Measurements from ENCODE around the gene HTD2. TPM values are rescaled to one million over a fixed set of nuclear protein-coding genes. Genes with fewer than 3 reads are reported as not detected.
"Not testable (repeated sequence)": the region's sequence is repeated elsewhere in the genome, so short reads cannot be mapped to it uniquely, and the experiment has no call there.

HTD2 gene
- total and polyA plus RNA-seq, 2 experiments from 2014 or later = 5.4 to 17.0 TPM

GRCh38 chr3:58261954-58262666, 44.2 kb upstream of the HTD2 start:
- no peaks in the 10 kb centered on the region for H4K20me1 ChIP-seq (ENCODE audit: insufficient read depth)
- peaks cover 11% of the 10 kb centered on the region for H3K4me1 ChIP-seq (ENCODE audit: insufficient read depth)
- no peaks in the 10 kb centered on the region for H3K9me3 ChIP-seq (ENCODE audit: low read depth)
- H3K36me3 ChIP-seq (ENCODE audit: low read depth) = no peaks in the 10 kb centered on the region
- H3K9me2 ChIP-seq (ENCODE audit: insufficient read depth) = no peaks in the 10 kb centered on the region
- no peak overlapping the region for H3K9ac ChIP-seq
- in situ Hi-C loops (cut with MboI) = no loop called here
- TF ChIP-seq EZH2 (IDR thresholded peaks at IDR 0.05; ENCODE audit: insufficient read depth, poor library complexity, severe bottlenecking) (no peak), EZH2phosphoT487 (IDR thresholded peaks at IDR 0.05; ENCODE audit: insufficient read depth, low read depth) (no peak)
- H2AFZ ChIP-seq = no peak overlapping the region
- H3F3A ChIP-seq (ENCODE audit: insufficient read depth) = peaks cover 20% of the 10 kb centered on the region
- H3K27ac ChIP-seq = no peak overlapping the region
- H3K27me3 ChIP-seq (replicated peaks; ENCODE audit: insufficient read depth) = no peaks in the 10 kb centered on the region
- H3K4me3 ChIP-seq = no peak overlapping the region
- WGBS, 2 experiments (ENCODE audit: low coverage in 1 of 2, low lambda C conversion rate in 2 of 2, missing lambda C conversion rate in 2 of 2) = 97 to 98% methylated on average over 3 of the region's 3 CpGs
- no peaks in the 10 kb centered on the region for H3K79me2 ChIP-seq (ENCODE audit: insufficient read depth)
- no peak for DNase-seq
- no peak overlapping the region for H3K4me2 ChIP-seq (ENCODE audit: unreplicated experiment)

- DNase-seq = no peak
- Histone ChIP-seq H3K27me3 (replicated peaks; ENCODE audit: insufficient read depth) (no peaks in the 10 kb centered on the region), H3K4me1 (ENCODE audit: insufficient read depth) (no peaks in the 10 kb centered on the region), H4K20me1 (ENCODE audit: insufficient read depth) (no peaks in the 10 kb centered on the region), H3K4me2 (ENCODE audit: unreplicated experiment) (no peak overlapping the region), H3K4me3 (no peak overlapping the region), H2AFZ (no peak overlapping the region), H3K9ac (no peak overlapping the region), H3K9me3 (ENCODE audit: low read depth) (no peaks in the 10 kb centered on the region), H3K27ac (no peak overlapping the region), H3K79me2 (ENCODE audit: insufficient read depth) (no peaks in the 10 kb centered on the region), H3F3A (ENCODE audit: insufficient read depth) (0 out of 2 replicates have a peak, but pooled peaks cover 1% of the 10 kb centered on the region), H3K9me2 (ENCODE audit: insufficient read depth) (no peaks in the 10 kb centered on the region), H3K36me3 (ENCODE audit: low read depth) (no peaks in the 10 kb centered on the region)
- in situ Hi-C loops (cut with MboI) = no loop called here
- TF ChIP-seq EZH2 (IDR thresholded peaks at IDR 0.05; ENCODE audit: insufficient read depth, poor library complexity, severe bottlenecking) (no peak), EZH2phosphoT487 (IDR thresholded peaks at IDR 0.05; ENCODE audit: insufficient read depth, low read depth) (no peak)
- 97 to 100% methylated on average over 1 of the region's 1 CpG for whole genome bisulfite sequencing, 2 experiments (ENCODE audit: low coverage in 1 of 2, low lambda C conversion rate in 2 of 2, missing lambda C conversion rate in 2 of 2)
Measured at GRCh38 chr3:58266577-58266976, 39.7 kb upstream of the HTD2 start.

GRCh38 chr3:58267543-58267942, 38.8 kb upstream of the HTD2 start:
- DNase-seq; H3K27ac ChIP-seq; H3K36me3 ChIP-seq (ENCODE audit: low read depth); H3K9ac ChIP-seq; H3K4me1 ChIP-seq (ENCODE audit: insufficient read depth); H3K9me2 ChIP-seq (ENCODE audit: insufficient read depth); H3K4me2 ChIP-seq (ENCODE audit: unreplicated experiment); H3K27me3 ChIP-seq (replicated peaks; ENCODE audit: insufficient read depth); H3K4me3 ChIP-seq; H2AFZ ChIP-seq; H3K9me3 ChIP-seq (ENCODE audit: low read depth); H3F3A ChIP-seq (ENCODE audit: insufficient read depth); in situ Hi-C loops (cut with MboI); H4K20me1 ChIP-seq (ENCODE audit: insufficient read depth); H3K79me2 ChIP-seq (ENCODE audit: insufficient read depth): not testable (repeated sequence)
- 100% methylated on average over 1 of the region's 1 CpG for WGBS, 2 experiments (ENCODE audit: low coverage in 1 of 2, low lambda C conversion rate in 2 of 2, missing lambda C conversion rate in 2 of 2)

- Histone ChIP-seq H3F3A (ENCODE audit: insufficient read depth) (peaks cover 24% of the 10 kb centered on the region), H3K79me2 (ENCODE audit: insufficient read depth) (no peaks in the 10 kb centered on the region), H3K9ac (no peak overlapping the region), H3K9me2 (ENCODE audit: insufficient read depth) (no peaks in the 10 kb centered on the region), H3K27me3 (replicated peaks; ENCODE audit: insufficient read depth) (no peaks in the 10 kb centered on the region), H4K20me1 (ENCODE audit: insufficient read depth) (no peaks in the 10 kb centered on the region), H3K27ac (no peak overlapping the region), H3K9me3 (ENCODE audit: low read depth) (no peaks in the 10 kb centered on the region), H3K4me1 (ENCODE audit: insufficient read depth) (peaks cover 18% of the 10 kb centered on the region), H3K36me3 (ENCODE audit: low read depth) (no peaks in the 10 kb centered on the region), H2AFZ (no peak overlapping the region), H3K4me2 (ENCODE audit: unreplicated experiment) (no peak overlapping the region), H3K4me3 (no peak overlapping the region)
- DNase-seq = no peak
- in situ Hi-C loops (cut with MboI) = no loop called here
- TF ChIP-seq EZH2 (IDR thresholded peaks at IDR 0.05; ENCODE audit: insufficient read depth, poor library complexity, severe bottlenecking) = no peak
- WGBS, 2 experiments (ENCODE audit: low coverage in 1 of 2, low lambda C conversion rate in 2 of 2, missing lambda C conversion rate in 2 of 2) = 68 to 71% methylated on average over 2 of the region's 2 CpGs
Measured at GRCh38 chr3:58269356-58269755, 37.0 kb upstream of the HTD2 start.

GRCh38 chr3:58270485-58270884, 35.8 kb upstream of the HTD2 start:
- Histone ChIP-seq H3K79me2 (ENCODE audit: insufficient read depth) (no peaks in the 10 kb centered on the region), H3K9me2 (ENCODE audit: insufficient read depth) (no peaks in the 10 kb centered on the region), H2AFZ (no peak overlapping the region), H3K9me3 (ENCODE audit: low read depth) (no peaks in the 10 kb centered on the region), H3F3A (ENCODE audit: insufficient read depth) (peaks cover 24% of the 10 kb centered on the region), H4K20me1 (ENCODE audit: insufficient read depth) (no peaks in the 10 kb centered on the region), H3K9ac (no peak overlapping the region), H3K4me3 (no peak overlapping the region), H3K4me1 (ENCODE audit: insufficient read depth) (peaks cover 23% of the 10 kb centered on the region), H3K4me2 (ENCODE audit: unreplicated experiment) (no peak overlapping the region), H3K27ac (no peak overlapping the region), H3K36me3 (ENCODE audit: low read depth) (no peaks in the 10 kb centered on the region), H3K27me3 (replicated peaks; ENCODE audit: insufficient read depth) (no peaks in the 10 kb centered on the region)
- TF ChIP-seq EZH2 (IDR thresholded peaks at IDR 0.05; ENCODE audit: insufficient read depth, poor library complexity, severe bottlenecking) (no peak), EZH2phosphoT487 (IDR thresholded peaks at IDR 0.05; ENCODE audit: insufficient read depth, low read depth) (no peak)
- DNase-seq = no peak
- in situ Hi-C loops (cut with MboI) = no loop called here
- 100% methylated on average over 2 of the region's 2 CpGs for WGBS, 2 experiments (ENCODE audit: low coverage in 1 of 2, low lambda C conversion rate in 2 of 2, missing lambda C conversion rate in 2 of 2)
